IPS-18a (cell line): Measurements from ENCODE around the gene HEPHL1.

ENCODE experiments used
- H3K27ac ChIP-seq: one replicate; pipeline ENCODE4 v1.5.1; 2013; ENCODE audit warnings: low read length
- H3K27me3 ChIP-seq: one replicate; pipeline ENCODE4 v1.6.1; 2013; ENCODE audit warnings: mild to moderate bottlenecking, low read length; ENCODE audit not compliant: control insufficient read depth, insufficient read depth
- H3K36me3 ChIP-seq: one replicate; pipeline ENCODE4 v1.6.1; 2013; ENCODE audit warnings: low read depth, low read length; ENCODE audit not compliant: control insufficient read depth
- H3K4me1 ChIP-seq: one replicate; pipeline ENCODE4 v1.6.1; 2013; ENCODE audit warnings: low read depth, low read length; ENCODE audit not compliant: control insufficient read depth
- H3K4me3 ChIP-seq: one replicate; pipeline ENCODE4 v1.5.1; 2013; ENCODE audit warnings: low read length
- H3K9ac ChIP-seq: one replicate; pipeline ENCODE4 v1.6.1; 2013; ENCODE audit warnings: mild to moderate bottlenecking, low read length, moderate library complexity
- H3K9me3 ChIP-seq: one replicate; pipeline ENCODE4 v1.6.1; 2013; ENCODE audit warnings: low read depth, low read length; ENCODE audit not compliant: control insufficient read depth

HEPHL1 gene

GRCh38 chr11:94132152-94132558, 111.0 kb downstream of the HEPHL1 start:
- H3K27ac ChIP-seq = no peak overlapping the region
- no peaks in the 10 kb centered on the region for H3K9me3 ChIP-seq
- H3K36me3 ChIP-seq = no peaks in the 10 kb centered on the region
- H3K4me1 ChIP-seq = peaks cover 35% of the 10 kb centered on the region
- no peaks in the 10 kb centered on the region for H3K27me3 ChIP-seq
- no peak overlapping the region for H3K9ac ChIP-seq
- H3K4me3 ChIP-seq = peak overlapping the region; percentile 86

GRCh38 chr11:94132823-94133408, 111.8 kb downstream of the HEPHL1 start:
- Histone ChIP-seq H3K9me3 (no peaks in the 10 kb centered on the region), H3K9ac (no peak overlapping the region), H3K36me3 (no peaks in the 10 kb centered on the region), H3K27me3 (no peaks in the 10 kb centered on the region), H3K27ac (no peak overlapping the region), H3K4me3 (peak overlapping the region; percentile 86), H3K4me1 (peaks cover 29% of the 10 kb centered on the region)

- H3K27ac ChIP-seq = no peak overlapping the region
- no peaks in the 10 kb centered on the region for H3K9me3 ChIP-seq
- H3K4me3 ChIP-seq = no peak overlapping the region
- H3K4me1 ChIP-seq = peaks cover 35% of the 10 kb centered on the region
- no peaks in the 10 kb centered on the region for H3K27me3 ChIP-seq
- no peak overlapping the region for H3K9ac ChIP-seq
- H3K36me3 ChIP-seq = no peaks in the 10 kb centered on the region
These were observed 112.6 kb downstream of the HEPHL1 start for GRCh38 chr11:94133752-94134151.

GRCh38 chr11:94134651-94135512, 113.7 kb downstream of the HEPHL1 start:
- Histone ChIP-seq H3K4me1 (peaks cover 43% of the 10 kb centered on the region), H3K36me3 (no peaks in the 10 kb centered on the region), H3K9me3 (no peaks in the 10 kb centered on the region), H3K4me3 (no peak overlapping the region), H3K27me3 (no peaks in the 10 kb centered on the region), H3K27ac (no peak overlapping the region), H3K9ac (no peak overlapping the region)

GRCh38 chr11:94139416-94139815, 118.3 kb downstream of the HEPHL1 start:
- H3K27me3 ChIP-seq = no peaks in the 10 kb centered on the region
- H3K9ac ChIP-seq = no peak overlapping the region
- no peak overlapping the region for H3K27ac ChIP-seq
- H3K4me3 ChIP-seq = no peak overlapping the region
- no peaks in the 10 kb centered on the region for H3K9me3 ChIP-seq
- H3K4me1 ChIP-seq = peaks cover 33% of the 10 kb centered on the region
- no peaks in the 10 kb centered on the region for H3K36me3 ChIP-seq

- no peak overlapping the region for H3K27ac ChIP-seq
- H3K4me1 ChIP-seq = peaks cover 33% of the 10 kb centered on the region
- H3K27me3 ChIP-seq = no peaks in the 10 kb centered on the region
- no peaks in the 10 kb centered on the region for H3K36me3 ChIP-seq
- no peak overlapping the region for H3K4me3 ChIP-seq
- H3K9me3 ChIP-seq = no peaks in the 10 kb centered on the region
- H3K9ac ChIP-seq = no peak overlapping the region
These were observed 119.1 kb downstream of the HEPHL1 start for GRCh38 chr11:94140154-94140655.

GRCh38 chr11:94141511-94142307, 120.6 kb downstream of the HEPHL1 start:
- Histone ChIP-seq H3K36me3 (no peaks in the 10 kb centered on the region), H3K27me3 (no peaks in the 10 kb centered on the region), H3K9me3 (no peaks in the 10 kb centered on the region), H3K4me3 (no peak overlapping the region), H3K4me1 (peaks cover 33% of the 10 kb centered on the region), H3K9ac (no peak overlapping the region), H3K27ac (no peak overlapping the region)

- no peaks in the 10 kb centered on the region for H3K9me3 ChIP-seq
- H3K36me3 ChIP-seq = no peaks in the 10 kb centered on the region
- H3K9ac ChIP-seq = no peak overlapping the region
- H3K4me1 ChIP-seq = peaks cover 37% of the 10 kb centered on the region
- H3K4me3 ChIP-seq = no peak overlapping the region
- H3K27me3 ChIP-seq = no peaks in the 10 kb centered on the region
- no peak overlapping the region for H3K27ac ChIP-seq
These were observed 121.4 kb downstream of the HEPHL1 start for GRCh38 chr11:94142308-94143281.

- no peak overlapping the region for H3K27ac ChIP-seq
- peaks cover 38% of the 10 kb centered on the region for H3K4me1 ChIP-seq
- no peaks in the 10 kb centered on the region for H3K27me3 ChIP-seq
- no peaks in the 10 kb centered on the region for H3K9me3 ChIP-seq
- no peak overlapping the region for H3K4me3 ChIP-seq
- no peak overlapping the region for H3K9ac ChIP-seq
- H3K36me3 ChIP-seq = no peaks in the 10 kb centered on the region
These were observed 123.1 kb downstream of the HEPHL1 start for GRCh38 chr11:94144216-94144615.

- Histone ChIP-seq H3K4me1 (peaks cover 36% of the 10 kb centered on the region), H3K9me3 (no peaks in the 10 kb centered on the region), H3K27ac (no peak overlapping the region), H3K36me3 (no peaks in the 10 kb centered on the region), H3K4me3 (no peak overlapping the region), H3K9ac (no peak overlapping the region), H3K27me3 (no peaks in the 10 kb centered on the region)
These were observed 123.5 kb downstream of the HEPHL1 start for GRCh38 chr11:94144664-94145063.
